Fibroblast of pulmonary artery (primary cell): ENCODE results near the gene ZBTB20.
A peak's percentile ranks its signal among the peaks of the same experiment; 100 is the strongest.

Experiments used
- DNase-seq: peaks from one replicate; pipeline ENCODE4 v3.0.0-alpha.2; 2010; ENCODE audit warnings: low read depth
- H3K4me3 ChIP-seq: replicated peaks from 2 replicates; pipeline ENCODE4 v1.5.1; 2011; ENCODE audit warnings: low read depth, mild to moderate bottlenecking, control low read depth, low read length, moderate library complexity
- TF ChIP-seq, protein P1 (sequence below): IDR thresholded peaks from 2 replicates; pipeline ENCODE4 v1.5.1; 2011; ENCODE audit warnings: mild to moderate bottlenecking, control low read depth, low read length, inconsistent platforms; ENCODE audit errors: missing control alignments

ZBTB20 gene

DNA sequence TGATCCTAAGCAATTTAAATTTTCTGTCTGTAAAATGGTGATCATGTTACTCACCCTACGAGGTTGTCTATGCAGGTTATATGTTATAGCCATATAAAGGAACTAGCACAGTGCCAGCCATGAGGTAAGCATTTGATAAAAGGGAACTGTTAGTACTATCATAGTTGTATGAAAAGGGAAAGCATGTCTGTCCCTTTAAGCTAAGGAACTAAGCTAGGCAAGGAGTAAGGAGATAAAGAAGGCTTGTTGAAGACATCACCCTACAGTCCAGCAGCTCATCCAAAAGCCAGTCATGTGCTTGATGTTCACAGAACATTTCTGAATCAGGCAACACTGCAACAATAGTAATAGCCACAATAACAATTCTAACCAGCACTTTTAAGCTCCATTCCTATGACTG is 243.9 kb downstream of the ZBTB20 start:
- TF ChIP-seq, protein P1, sequence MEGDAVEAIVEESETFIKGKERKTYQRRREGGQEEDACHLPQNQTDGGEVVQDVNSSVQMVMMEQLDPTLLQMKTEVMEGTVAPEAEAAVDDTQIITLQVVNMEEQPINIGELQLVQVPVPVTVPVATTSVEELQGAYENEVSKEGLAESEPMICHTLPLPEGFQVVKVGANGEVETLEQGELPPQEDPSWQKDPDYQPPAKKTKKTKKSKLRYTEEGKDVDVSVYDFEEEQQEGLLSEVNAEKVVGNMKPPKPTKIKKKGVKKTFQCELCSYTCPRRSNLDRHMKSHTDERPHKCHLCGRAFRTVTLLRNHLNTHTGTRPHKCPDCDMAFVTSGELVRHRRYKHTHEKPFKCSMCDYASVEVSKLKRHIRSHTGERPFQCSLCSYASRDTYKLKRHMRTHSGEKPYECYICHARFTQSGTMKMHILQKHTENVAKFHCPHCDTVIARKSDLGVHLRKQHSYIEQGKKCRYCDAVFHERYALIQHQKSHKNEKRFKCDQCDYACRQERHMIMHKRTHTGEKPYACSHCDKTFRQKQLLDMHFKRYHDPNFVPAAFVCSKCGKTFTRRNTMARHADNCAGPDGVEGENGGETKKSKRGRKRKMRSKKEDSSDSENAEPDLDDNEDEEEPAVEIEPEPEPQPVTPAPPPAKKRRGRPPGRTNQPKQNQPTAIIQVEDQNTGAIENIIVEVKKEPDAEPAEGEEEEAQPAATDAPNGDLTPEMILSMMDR, result no peak

DNA sequence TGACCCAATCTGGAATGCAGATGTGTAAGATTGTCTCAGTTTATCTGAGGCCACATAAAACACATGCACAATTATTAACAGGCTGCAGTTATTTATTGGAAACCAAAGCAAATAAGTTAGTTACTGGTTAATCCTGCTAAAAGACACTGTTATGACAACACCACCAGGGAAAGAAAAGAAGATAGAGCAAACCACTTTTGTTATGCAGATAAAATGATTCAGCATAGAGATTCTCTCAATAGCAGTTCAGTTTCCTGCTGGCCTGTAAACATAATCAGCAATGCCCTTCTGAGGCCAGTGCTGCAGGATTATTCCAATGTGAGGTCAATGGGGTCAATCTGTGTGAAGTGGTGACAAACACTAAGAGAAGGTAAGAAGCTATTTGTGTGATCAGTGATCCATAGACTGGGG is 244.4 kb downstream of the ZBTB20 start:
- TF ChIP-seq, protein P1, result no peak
- DNase-seq, result no peak
- no peak overlapping the region for H3K4me3 ChIP-seq

More for the DNA sequence above, 243.9 kb downstream of the ZBTB20 start:
- H3K4me3 ChIP-seq, result no peak overlapping the region
- no peak for DNase-seq

DNA sequence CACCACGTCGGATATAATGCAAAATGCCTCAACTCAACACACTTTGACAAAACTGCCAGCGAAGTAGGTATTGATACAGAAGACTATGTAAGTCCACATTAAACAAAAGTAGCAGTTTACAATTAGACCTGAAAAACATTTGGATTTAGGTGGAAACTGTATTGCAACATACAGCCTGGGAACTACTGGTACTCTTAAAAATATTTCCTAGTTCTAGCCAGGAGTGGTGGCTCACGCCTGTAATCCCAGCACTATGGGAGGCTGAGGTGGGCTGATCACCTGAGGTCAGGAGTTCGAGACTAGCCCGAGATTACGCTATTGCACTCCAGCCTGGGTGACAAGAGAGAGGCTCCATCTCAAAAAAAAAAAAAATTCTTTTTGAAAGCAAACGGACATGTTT is 246.2 kb downstream of the ZBTB20 start:
- TF ChIP-seq, protein P1, result no peak
- H3K4me3 ChIP-seq, result peak overlapping the region; percentile 24
- peak; percentile 17 for DNase-seq

DNA sequence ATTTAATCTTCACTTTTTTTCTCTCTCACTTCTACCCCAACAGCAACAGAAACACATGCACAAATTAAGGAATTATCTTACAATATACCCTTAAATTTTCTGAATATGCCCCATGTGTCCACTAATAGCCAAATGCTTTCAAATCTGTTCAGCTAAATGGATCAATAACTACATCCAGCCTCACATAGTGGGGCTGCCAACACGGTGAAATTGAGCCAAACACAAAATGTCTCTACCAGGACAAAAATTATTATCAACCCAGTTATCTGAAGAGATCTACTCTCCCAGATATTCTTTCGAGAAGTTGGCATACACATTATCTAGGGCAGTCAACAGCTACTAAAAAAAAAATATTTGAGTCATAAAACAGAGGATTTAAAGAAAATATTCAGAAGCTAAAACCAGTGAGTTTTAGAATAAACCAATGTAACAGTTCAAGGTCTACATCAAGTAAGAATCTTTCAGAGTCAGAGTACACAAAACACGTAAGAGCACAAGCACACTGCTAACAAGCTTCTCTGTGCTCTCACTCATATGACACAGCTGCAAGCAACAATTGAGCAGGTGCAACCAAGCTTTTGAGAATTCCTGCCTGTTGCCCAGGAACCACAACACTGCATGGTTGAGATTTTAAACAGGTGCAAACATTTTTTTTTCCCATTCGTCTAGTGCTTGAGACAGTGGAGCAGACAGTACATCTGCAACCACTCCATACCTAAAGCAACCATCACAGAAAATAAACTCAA is 247.7 kb downstream of the ZBTB20 start:
- H3K4me3 ChIP-seq, result no peak overlapping the region
- no peak for DNase-seq
- TF ChIP-seq, protein P1, result no peak

DNA sequence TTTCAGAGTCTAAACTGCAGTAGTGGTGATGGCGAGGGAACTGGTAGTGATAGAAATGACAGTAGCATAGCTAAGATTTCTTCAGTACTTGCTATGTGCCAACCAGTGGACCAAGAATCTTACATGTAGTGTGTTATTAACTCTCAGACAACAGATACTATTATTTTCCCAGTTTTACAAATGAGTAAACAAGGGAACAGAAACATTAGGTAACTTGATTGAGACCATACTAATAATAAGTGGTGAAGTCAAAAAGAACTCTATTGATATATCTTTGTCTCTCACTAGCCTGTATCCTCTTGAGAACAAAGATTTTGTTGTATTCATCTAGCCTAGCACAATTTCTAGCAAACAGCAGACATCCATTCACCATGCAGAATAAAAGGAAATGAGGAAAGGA is 250.1 kb downstream of the ZBTB20 start:
- TF ChIP-seq, protein P1, result no peak
- no peak overlapping the region for H3K4me3 ChIP-seq
- DNase-seq, result no peak

DNA sequence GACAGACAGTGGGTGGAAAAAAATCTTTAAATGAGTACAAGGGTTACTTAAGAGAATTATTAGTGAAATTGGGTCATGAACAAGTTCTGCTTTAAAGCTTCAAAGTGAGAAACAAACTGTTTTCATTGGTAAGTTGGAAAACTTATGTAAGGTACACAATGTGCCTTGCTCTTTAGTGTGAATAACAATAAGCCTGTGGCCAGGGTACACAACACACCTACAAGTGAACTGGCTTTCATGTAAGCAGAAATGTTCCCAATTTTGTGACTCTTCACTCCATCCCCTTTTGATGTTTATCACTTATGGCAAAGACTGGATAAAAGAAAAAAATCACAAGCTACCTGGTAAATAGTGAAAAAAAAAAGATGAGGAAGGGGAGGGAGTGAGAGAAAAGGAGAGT is 253.7 kb downstream of the ZBTB20 start:
- TF ChIP-seq, protein P1, result no peak
- no peak overlapping the region for H3K4me3 ChIP-seq

DNA sequence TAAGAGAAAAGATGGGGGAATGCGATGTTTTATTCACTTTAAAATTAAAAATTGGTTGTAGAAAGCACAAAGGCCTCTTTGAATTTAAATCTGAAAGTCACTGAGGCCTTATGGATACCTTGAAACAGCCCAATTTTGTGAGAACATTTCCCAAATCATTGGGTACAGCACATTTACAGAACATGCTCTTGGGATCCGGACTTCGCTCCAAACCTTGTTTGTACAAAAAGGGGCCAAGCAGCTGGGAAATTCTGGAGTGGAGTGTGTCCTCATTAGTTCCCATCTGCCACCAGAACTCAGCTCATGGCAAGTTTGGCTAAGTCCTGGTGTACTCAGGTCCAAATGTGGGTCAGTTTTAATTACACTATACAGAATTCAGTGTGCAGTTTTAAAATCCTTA is 254.2 kb downstream of the ZBTB20 start:
- H3K4me3 ChIP-seq, result no peak overlapping the region
- TF ChIP-seq, protein P1, result no peak
- DNase-seq, result no peak

More for the DNA sequence above, 253.7 kb downstream of the ZBTB20 start:
- no peak for DNase-seq
